ENCODE measurements around the gene TRMT2B.

- no peak for TF ChIP-seq CTCF (IDR thresholded peaks at IDR 0.05)
- TF ChIP-seq POLR2A (IDR thresholded peaks at IDR 0.05) = no peak
- no peak for TF ChIP-seq EP300 (IDR thresholded peaks at IDR 0.05)
These were observed 19.7 kb upstream of the TRMT2B start for GRCh38 chrX:101071582-101071981.
